Activated CD8-positive, alpha-beta T cell treated with anti-CD3 and anti-CD28 coated beads, Interleukin-2, amount 10 ng/mL, durations not matched to agents 7 days and 5 days (primary cell): Measurements from ENCODE around the gene FIG4. TPM values are rescaled to one million over a fixed set of nuclear protein-coding genes. Genes with fewer than 3 reads are reported as not detected.

Experiments
- ATAC-seq: fragments of 150-1000 bp; cut with Tn5 transposase; one replicate; pipeline ENCODE4 v1.10.0; 2021; ENCODE audit warnings: moderate library complexity
- CTCF ChIA-PET: fragments of 350-600 bp; sonication (Branson Sonifier 250); formaldehyde crosslinking; loops from one replicate; lab custom pipeline; 2021; ENCODE audit warnings: antibody characterized with exemption; lab: Charles Lee
- POLR2A ChIA-PET: fragments of 350-600 bp; sonication (Branson Sonifier 250); formaldehyde crosslinking; loops from one replicate; lab custom pipeline; 2021; ENCODE audit warnings: antibody characterized with exemption; lab: Charles Lee
- DNase-seq: peaks from one replicate; pipeline ENCODE4 v3.0.0-alpha.2; 2020
- H3K27ac Mint-ChIP-seq: one replicate; pipeline ENCODE4 v1.8.0; 2021; ENCODE audit warnings: mild to moderate bottlenecking, mixed read lengths
- H3K27me3 Mint-ChIP-seq: one replicate; pipeline ENCODE4 v1.8.0; 2021; ENCODE audit warnings: low read depth, mixed read lengths
- H3K36me3 Mint-ChIP-seq: one replicate; pipeline ENCODE4 v1.8.0; 2021; ENCODE audit warnings: low read depth, mixed read lengths
- H3K4me1 Mint-ChIP-seq: one replicate; pipeline ENCODE4 v1.8.0; 2021; ENCODE audit warnings: low read depth, mixed read lengths
- H3K4me3 Mint-ChIP-seq: one replicate; pipeline ENCODE4 v1.8.0; 2021; ENCODE audit warnings: mild to moderate bottlenecking, mixed read lengths
- H3K9me3 Mint-ChIP-seq: one replicate; pipeline ENCODE4 v1.8.0; 2022; ENCODE audit warnings: mixed read lengths; ENCODE audit not compliant: insufficient read depth
- total RNA-seq, 2 experiments: library from RNA; stranded (reverse); gene quantifications; one replicate each; pipeline ENCODE4 v1.2.3, GENCODE V29; 2021

FIG4 gene
- total RNA-seq, 2 experiments from 2014 or later = 9.5 to 10.8 TPM

GRCh38 chr6:109783250-109783986 is 92.3 kb downstream of the FIG4 start:
- Mint-ChIP-seq H3K27me3 (no peaks in the 10 kb centered on the region), H3K36me3 (peaks cover 9% of the 10 kb centered on the region), H3K9me3 (peaks cover 5% of the 10 kb centered on the region), H3K27ac (no peak overlapping the region), H3K4me1 (peaks cover 10% of the 10 kb centered on the region), H3K4me3 (no peak overlapping the region)
- ChIA-PET CTCF (interaction anchor here (0.7 to 2.5 kb wide), 6 partner anchors 69 to 256 kb away, joined by 3 to 8 read pairs (median 4); no protein-coding TSS in a partner anchor), POLR2A (no interaction called here)
- no peak for ATAC-seq
- DNase-seq = no peak

- ATAC-seq (no peak), DNase-seq (no peak)
- no peaks in the 10 kb centered on the region for H3K27me3 Mint-ChIP-seq
- ChIA-PET POLR2A (no interaction called here), CTCF (interaction anchor here (0.9 kb wide), 1 partner anchor 253 kb away, joined by 5 read pairs; no protein-coding TSS in a partner anchor)
- H3K9me3 Mint-ChIP-seq = peaks cover 5% of the 10 kb centered on the region
- H3K27ac Mint-ChIP-seq = no peak overlapping the region
- peaks cover 9% of the 10 kb centered on the region for H3K36me3 Mint-ChIP-seq
- peaks cover 10% of the 10 kb centered on the region for H3K4me1 Mint-ChIP-seq
- no peak overlapping the region for H3K4me3 Mint-ChIP-seq
These were observed 96.2 kb downstream of the FIG4 start for GRCh38 chr6:109787312-109787711.

- Mint-ChIP-seq H3K36me3 (peaks cover 9% of the 10 kb centered on the region), H3K4me1 (peaks cover 10% of the 10 kb centered on the region), H3K9me3 (peaks cover 5% of the 10 kb centered on the region), H3K27ac (no peak overlapping the region), H3K4me3 (no peak overlapping the region), H3K27me3 (no peaks in the 10 kb centered on the region)
- DNase-seq (no peak), ATAC-seq (no peak)
- POLR2A ChIA-PET = no interaction called here
- CTCF ChIA-PET = interaction anchor here (1.2 kb wide), 1 partner anchor 9 kb away, joined by 3 read pairs; no protein-coding TSS in a partner anchor
These were observed 97.6 kb downstream of the FIG4 start for GRCh38 chr6:109788687-109789086.

GRCh38 chr6:109790131-109790530 is 99.0 kb downstream of the FIG4 start:
- ChIA-PET CTCF (interaction anchor here (0.9 to 1.4 kb wide), 2 partner anchors 8 to 85 kb away, joined by 3 read pairs; no protein-coding TSS in a partner anchor), POLR2A (no interaction called here)
- H3K9me3 Mint-ChIP-seq = peaks cover 5% of the 10 kb centered on the region
- H3K4me3 Mint-ChIP-seq = no peak overlapping the region
- peaks cover 10% of the 10 kb centered on the region for H3K4me1 Mint-ChIP-seq
- no peak overlapping the region for H3K27ac Mint-ChIP-seq
- no peak for ATAC-seq
- H3K27me3 Mint-ChIP-seq = no peaks in the 10 kb centered on the region
- no peak for DNase-seq
- peaks cover 11% of the 10 kb centered on the region for H3K36me3 Mint-ChIP-seq

- H3K4me3 Mint-ChIP-seq = no peak overlapping the region
- CTCF ChIA-PET = no interaction called here
- POLR2A ChIA-PET = no interaction called here
- H3K27me3 Mint-ChIP-seq = no peaks in the 10 kb centered on the region
- no peak for ATAC-seq
- peaks cover 6% of the 10 kb centered on the region for H3K36me3 Mint-ChIP-seq
- no peak for DNase-seq
- peaks cover 15% of the 10 kb centered on the region for H3K4me1 Mint-ChIP-seq
- H3K27ac Mint-ChIP-seq = no peak overlapping the region
- peaks cover 5% of the 10 kb centered on the region for H3K9me3 Mint-ChIP-seq
These were observed 100.2 kb downstream of the FIG4 start for GRCh38 chr6:109791301-109791700.

GRCh38 chr6:109793021-109793420 is 101.9 kb downstream of the FIG4 start:
- no peak for ATAC-seq
- no peaks in the 10 kb centered on the region for H3K9me3 Mint-ChIP-seq
- H3K4me1 Mint-ChIP-seq = peaks cover 5% of the 10 kb centered on the region
- peaks cover 1% of the 10 kb centered on the region for H3K36me3 Mint-ChIP-seq
- ChIA-PET POLR2A (no interaction called here), CTCF (no interaction called here)
- DNase-seq = no peak
- H3K4me3 Mint-ChIP-seq = no peak overlapping the region
- H3K27ac Mint-ChIP-seq = no peak overlapping the region
- no peaks in the 10 kb centered on the region for H3K27me3 Mint-ChIP-seq

GRCh38 chr6:109793792-109794191 is 102.7 kb downstream of the FIG4 start:
- Mint-ChIP-seq H3K36me3 (peaks cover 1% of the 10 kb centered on the region), H3K4me3 (no peak overlapping the region), H3K9me3 (no peaks in the 10 kb centered on the region), H3K27me3 (no peaks in the 10 kb centered on the region), H3K4me1 (peaks cover 5% of the 10 kb centered on the region), H3K27ac (no peak overlapping the region)
- ChIA-PET POLR2A (no interaction called here), CTCF (no interaction called here)
- no peak for DNase-seq
- ATAC-seq = no peak

- Mint-ChIP-seq H3K4me3 (no peak overlapping the region), H3K27ac (no peak overlapping the region), H3K4me1 (peaks cover 5% of the 10 kb centered on the region), H3K27me3 (no peaks in the 10 kb centered on the region), H3K9me3 (no peaks in the 10 kb centered on the region), H3K36me3 (peaks cover 1% of the 10 kb centered on the region)
- DNase-seq (no peak), ATAC-seq (no peak)
- CTCF ChIA-PET = no interaction called here
- POLR2A ChIA-PET = no interaction called here
These were observed 103.3 kb downstream of the FIG4 start for GRCh38 chr6:109794201-109794923.

- ChIA-PET CTCF (interaction anchor here (1.3 kb wide), 1 partner anchor 21 kb away, joined by 3 read pairs; no protein-coding TSS in a partner anchor), POLR2A (no interaction called here)
- no peak for ATAC-seq
- Mint-ChIP-seq H3K27ac (no peak overlapping the region), H3K9me3 (no peaks in the 10 kb centered on the region), H3K4me3 (no peak overlapping the region), H3K4me1 (peaks cover 5% of the 10 kb centered on the region), H3K36me3 (peaks cover 1% of the 10 kb centered on the region), H3K27me3 (no peaks in the 10 kb centered on the region)
- no peak for DNase-seq
These were observed 105.0 kb downstream of the FIG4 start for GRCh38 chr6:109795994-109796555.

GRCh38 chr6:109799129-109799528 is 108.0 kb downstream of the FIG4 start:
- Mint-ChIP-seq H3K4me3 (no peak overlapping the region), H3K27ac (no peak overlapping the region), H3K4me1 (peaks cover 5% of the 10 kb centered on the region), H3K27me3 (no peaks in the 10 kb centered on the region), H3K36me3 (peaks cover 1% of the 10 kb centered on the region), H3K9me3 (no peaks in the 10 kb centered on the region)
- ChIA-PET POLR2A (no interaction called here), CTCF (interaction anchor here (1.4 kb wide), 1 partner anchor 241 kb away, joined by 3 read pairs; no protein-coding TSS in a partner anchor)
- ATAC-seq (no peak), DNase-seq (no peak)

- POLR2A ChIA-PET = no interaction called here
These were observed 108.6 kb downstream of the FIG4 start for GRCh38 chr6:109799664-109800063.

More at GRCh38 chr6:109799664-109800063, 108.6 kb downstream of the FIG4 start:
- DNase-seq (no peak), ATAC-seq (no peak)
- Mint-ChIP-seq H3K4me1 (peaks cover 5% of the 10 kb centered on the region), H3K9me3 (no peaks in the 10 kb centered on the region), H3K27me3 (no peaks in the 10 kb centered on the region), H3K4me3 (no peak overlapping the region), H3K36me3 (peaks cover 1% of the 10 kb centered on the region), H3K27ac (no peak overlapping the region)
- CTCF ChIA-PET = interaction anchor here (1.4 kb wide), 1 partner anchor 240 kb away, joined by 3 read pairs; no protein-coding TSS in a partner anchor
